Stomach (tissue), 9 donors: Measurements from ENCODE around the gene CSH1. TPM values are rescaled to one million over a fixed set of nuclear protein-coding genes. Genes with fewer than 3 reads are reported as not detected.
A peak's percentile ranks its signal among the peaks of the same experiment; 100 is the strongest.
"Not testable (repeated sequence)": the region's sequence is repeated elsewhere in the genome, so short reads cannot be mapped to it uniquely, and the experiment has no call there.

ENCODE experiments used
- DNase-seq, 2 donors: peaks; one replicate each; pipeline versions ENCODE4 v3.0.0 to v3.0.0-alpha.2; 2013 to 2019
- H3K27ac ChIP-seq, 5 donors: fragments of 200-600 bp in 4 of 5; sonication (generic) in 4 of 5; one replicate each; pipeline ENCODE4 v1.5.1; 2013 to 2019; ENCODE audit warnings: mild to moderate bottlenecking in 1 of 5, moderate library complexity in 1 of 5
- H3K27me3 ChIP-seq, 3 donors: fragments of 200-600 bp; sonication (generic); one replicate each; pipeline ENCODE4 v1.5.1; 2017 to 2019; ENCODE audit warnings: mixed run types in 1 of 3
- H3K36me3 ChIP-seq, 4 donors: fragments of 200-600 bp; sonication (generic); 1 replicate in 3 of 4; 2 replicates in 1 of 4; pipeline ENCODE4 v1.5.1; 2016 to 2019
- H3K4me1 ChIP-seq, 4 donors: fragments of 200-600 bp; sonication (generic); one replicate each; pipeline ENCODE4 v1.5.1; 2016 to 2019
- H3K4me3 ChIP-seq, 4 donors: fragments of 200-600 bp; sonication (generic) in 3 of 4; one replicate each; pipeline ENCODE4 v1.5.1; 2016 to 2019; ENCODE audit warnings: mild to moderate bottlenecking in 1 of 4
- H3K9me3 ChIP-seq, 4 donors: fragments of 200-600 bp; sonication (generic); one replicate each; pipeline ENCODE4 v1.5.1; 2016 to 2019
- CTCF ChIP-seq, 7 experiments: fragments of 450-650 bp in 4 of 7; fragments of 200-600 bp in 3 of 7; sonication (generic) in 3 of 7; IDR thresholded peaks; one replicate each; pipeline ENCODE4 v1.5.1; 2016 to 2019; ENCODE audit warnings: antibody characterized with exemption in 7 of 7, control low read depth in 2 of 7, mild to moderate bottlenecking in 1 of 7
- EP300 ChIP-seq: sonication (generic); formaldehyde crosslinking; IDR thresholded peaks from one replicate; pipeline ENCODE4 v1.6.1; 2017; ENCODE audit warnings: antibody characterized with exemption
- POLR2A ChIP-seq, 4 donors: fragments of 450-650 bp; IDR thresholded peaks; one replicate each; pipeline ENCODE4 v1.6.1; 2016; ENCODE audit warnings: antibody characterized with exemption in 4 of 4, control low read depth in 2 of 4, mild to moderate bottlenecking in 1 of 4, moderate library complexity in 1 of 4
- POLR2AphosphoS5 ChIP-seq, 3 donors: sonication (generic); formaldehyde crosslinking; IDR thresholded peaks; one replicate each; pipeline ENCODE4 v1.6.1; 2016; ENCODE audit warnings: antibody characterized with exemption in 3 of 3
- WGBS, 5 donors: extraction: QIAGEN DNeasy Blood & Tissue Kit in 3 of 5; methylation state at CpG; one replicate each; pipeline versions ENCODE4 v1.1.5 to v1.1.7; 2013 to 2018; 5-methylcytosine and 5-hydroxymethylcytosine counted together
- intact Hi-C: fragments of 100-400 bp; cut with DNase I; formaldehyde crosslinking; loops from one replicate; pipeline ENCODE4 v1.15.1; 2023; ENCODE audit warnings: low total_unique reads
- polyA plus RNA-seq, 3 donors: library from polyadenylated mRNA; stranded (reverse); fragments of 200-250 nt; gene quantifications; one replicate each; pipeline ENCODE4 v1.2.3, GENCODE V29; 2013
- total RNA-seq, 5 donors: library from RNA; depleted of rRNA; stranded (reverse); fragments of >200 nt; gene quantifications; one replicate each; pipeline versions ENCODE4 v1.1.0 to v1.2.3, GENCODE V29; 2014 to 2016
- donor health status: healthy with polysubstance abuse.
- donor health status: Bipolar disorder and iron deficiency.
- donor health status: healthy.

The CSH1 gene
- total and polyA plus RNA-seq, 8 donors, result not detected

GRCh38 chr17:63914471-63914870 is 18.1 kb upstream of the CSH1 start:
- no peak for TF ChIP-seq POLR2AphosphoS5 (IDR thresholded peaks at IDR 0.05)
- no peak for TF ChIP-seq EP300
- no peak for TF ChIP-seq POLR2A (IDR thresholded peaks at IDR 0.05)
- no peak for TF ChIP-seq CTCF (IDR thresholded peaks at IDR 0.05)
- DNase-seq, result no peak
- Histone ChIP-seq H3K4me1 (peaks cover 0 to 4% (median 0%) of the 10 kb centered on the region in 4 donors), H3K27ac (no peak overlapping the region), H3K4me3 (no peak overlapping the region), H3K9me3 (no peaks in the 10 kb centered on the region), H3K27me3 (peaks cover 0 to 39% (median 3%) of the 10 kb centered on the region in 3 donors), H3K36me3 (no peaks in the 10 kb centered on the region)
- WGBS, 5 donors, result 93 to 98% (median 96%) methylated on average over 7 of the region's 7 CpGs
- intact Hi-C loops, result loop anchor here (10.0 kb wide), 1 partner anchor 220 kb away; the partner anchor contains the start of gene ERN1

GRCh38 chr17:63911657-63912100 is 15.3 kb upstream of the CSH1 start:
- DNase-seq, result peak; percentile 40 to 70
- Histone ChIP-seq H3K9me3 (no peaks in the 10 kb centered on the region), H3K4me3 (no peak overlapping the region), H3K27me3 (peaks cover 0 to 20% (median 0%) of the 10 kb centered on the region in 3 donors), H3K4me1 (no peaks in the 10 kb centered on the region), H3K36me3 (no peaks in the 10 kb centered on the region), H3K27ac (no peak overlapping the region)
- TF ChIP-seq CTCF (IDR thresholded peaks at IDR 0.05) (peak in 5 of 7 experiments; percentile 21 to 96 (median 92)), POLR2A (IDR thresholded peaks at IDR 0.05) (no peak)
- WGBS, 5 donors, result 38 to 71% (median 45%) methylated on average over 5 to 8 of the region's 8 CpGs
- intact Hi-C loops, result loop anchor here (10.0 kb wide), 1 partner anchor 223 kb away; the partner anchor contains the start of gene ERN1

DNA sequence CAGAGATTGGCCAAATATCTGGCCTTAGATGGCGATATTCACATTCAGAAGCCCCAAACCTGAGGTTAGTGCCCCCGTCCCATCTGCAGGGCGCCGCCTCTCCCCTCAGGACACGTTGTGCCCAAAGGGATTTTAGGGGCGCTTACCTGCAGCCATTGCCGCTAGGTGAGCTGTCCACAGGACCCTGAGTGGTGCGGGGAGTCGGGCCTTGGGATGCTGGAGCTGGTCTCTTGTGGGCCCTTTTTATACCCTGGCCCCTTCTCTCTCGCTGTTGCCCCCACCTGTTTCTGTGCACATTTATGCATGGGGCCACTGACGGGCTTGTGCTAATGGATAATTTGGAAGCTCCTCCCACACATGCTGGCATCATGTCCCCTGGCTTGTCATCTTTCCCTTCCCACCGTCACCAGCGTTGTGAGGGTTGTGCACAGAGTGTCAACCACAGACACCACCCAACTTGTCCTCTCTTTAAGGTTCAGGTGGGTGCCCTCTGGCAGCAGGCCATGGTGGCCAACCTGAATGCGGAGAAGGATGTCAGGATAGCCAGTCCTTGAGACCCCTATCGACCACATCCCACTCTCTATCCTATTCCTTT is 14.8 kb upstream of the CSH1 start, which contains the start of gene CSHL1:
CSHL1 (minus strand) TSS at position 218 of the 595 bp plus-strand sequence; CDS start at position 156, 62 bp downstream.
- TF ChIP-seq POLR2A (IDR thresholded peaks at IDR 0.05), result no peak
- TF ChIP-seq CTCF (IDR thresholded peaks at IDR 0.05), result no peak
- no peak for TF ChIP-seq POLR2AphosphoS5 (IDR thresholded peaks at IDR 0.05)
- no peak for TF ChIP-seq EP300
- Histone ChIP-seq H3K36me3 (no peaks in the 10 kb centered on the region), H3K9me3 (no peaks in the 10 kb centered on the region), H3K27ac (no peak within 1 kb of the TSS), H3K4me1 (no peaks in the 10 kb centered on the region), H3K4me3 (no peak within 1 kb of the TSS), H3K27me3 (peaks cover 0 to 20% (median 0%) of the 10 kb centered on the region in 3 donors)
- DNase-seq, result no peak
- intact Hi-C loops, result loop anchor here (10.0 kb wide), 1 partner anchor 224 kb away; the partner anchor contains the start of gene ERN1
- 65 to 77% (median 72%) methylated on average over 14 to 15 of the region's 15 CpGs for WGBS, 5 donors

DNA sequence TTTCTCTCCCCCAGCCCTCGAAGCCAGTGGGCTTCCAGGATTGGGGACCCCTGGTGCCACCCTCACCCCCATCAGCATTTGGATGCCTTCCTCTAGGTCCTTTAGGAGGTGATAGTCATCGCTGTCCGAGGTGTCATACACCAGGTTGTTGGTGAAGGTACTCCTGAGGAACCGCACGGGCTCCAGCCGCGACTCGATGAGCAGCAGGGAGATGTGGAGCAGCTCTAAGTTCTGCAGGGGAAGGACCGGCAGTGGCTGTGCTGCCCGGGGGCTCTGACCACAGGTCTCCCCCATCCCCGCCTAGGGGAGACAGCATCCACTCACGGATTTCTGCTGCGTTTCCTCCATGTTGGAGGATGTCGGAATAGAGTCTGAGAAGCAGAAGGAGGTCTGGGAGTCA is 13.7 kb upstream of the CSH1 start:
- Histone ChIP-seq H3K4me1 (no peaks in the 10 kb centered on the region), H3K27me3 (peaks cover 0 to 20% (median 0%) of the 10 kb centered on the region in 3 donors), H3K27ac (no peak overlapping the region), H3K36me3 (no peaks in the 10 kb centered on the region), H3K4me3 (no peak overlapping the region), H3K9me3 (no peaks in the 10 kb centered on the region)
- DNase-seq, result no peak
- TF ChIP-seq POLR2A (IDR thresholded peaks at IDR 0.05), result no peak
- TF ChIP-seq POLR2AphosphoS5 (IDR thresholded peaks at IDR 0.05), result no peak
- no peak for TF ChIP-seq CTCF (IDR thresholded peaks at IDR 0.05)
- TF ChIP-seq EP300, result no peak
- intact Hi-C loops, result loop anchor here (10.0 kb wide), 1 partner anchor 225 kb away; the partner anchor contains the start of gene ERN1
- WGBS, 5 donors, result 73 to 82% (median 76%) methylated on average over 12 to 14 of the region's 14 CpGs

DNA sequence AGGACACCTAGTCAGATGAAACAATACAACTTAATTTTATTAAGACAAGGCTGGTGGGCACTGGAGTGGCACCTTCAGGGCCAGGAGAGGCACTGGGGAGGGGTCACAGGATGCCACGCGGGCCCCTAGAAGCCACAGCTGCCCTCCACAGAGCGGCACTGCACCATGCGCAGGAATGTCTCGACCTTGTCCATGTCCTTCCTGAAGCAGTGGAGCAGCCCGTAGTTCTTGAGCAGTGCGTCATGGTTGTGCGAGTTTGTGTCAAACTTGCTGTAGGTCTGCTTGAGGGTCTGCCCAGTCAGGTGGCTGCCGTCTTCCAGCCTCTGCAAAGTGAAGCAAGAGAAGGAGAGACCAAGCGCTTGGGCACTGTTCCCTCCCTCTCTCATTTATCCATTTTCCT is 13.2 kb upstream of the CSH1 start:
- 86 to 95% (median 89%) methylated on average over 7 to 10 of the region's 10 CpGs for WGBS, 5 donors
- H3K36me3 ChIP-seq, intact Hi-C loops, H3K27ac ChIP-seq, DNase-seq, H3K4me3 ChIP-seq, H3K4me1 ChIP-seq, H3K9me3 ChIP-seq: not testable (repeated sequence)
- H3K27me3 ChIP-seq, result peaks cover 0 to 20% (median 0%) of the 10 kb centered on the region in 3 donors

DNA sequence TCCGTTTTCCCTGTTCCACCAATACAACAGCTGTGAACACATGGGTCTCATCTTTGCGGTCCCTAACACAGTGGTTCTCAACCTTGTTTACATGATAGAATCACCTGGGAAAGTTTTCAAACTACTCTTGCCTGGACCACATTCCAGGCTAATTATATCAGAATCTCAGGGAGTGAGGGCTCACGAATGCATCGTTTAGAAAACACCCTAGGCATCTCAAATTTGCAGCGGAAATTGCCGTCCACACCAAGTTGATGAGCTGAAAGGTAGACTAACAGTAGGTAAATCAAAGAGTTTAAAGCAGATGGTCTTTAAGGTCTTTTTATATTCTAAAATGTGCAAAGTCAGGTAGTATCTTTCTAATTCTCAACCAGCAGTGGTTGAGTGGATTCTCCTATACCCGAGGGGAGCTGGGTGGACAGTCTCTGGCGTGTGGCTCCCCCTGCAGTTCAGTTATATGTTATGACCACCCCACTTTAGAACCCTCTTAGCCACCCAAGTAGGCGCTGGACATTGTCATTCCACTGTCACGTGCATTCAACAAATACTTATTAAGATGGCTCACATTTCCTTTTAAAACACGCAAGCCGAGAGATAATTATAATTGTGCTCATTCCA is 10.9 kb upstream of the CSH1 start:
- 43 to 58% (median 54%) methylated on average over 10 to 12 of the region's 12 CpGs for WGBS, 5 donors
- H3K4me1 ChIP-seq, H3K27ac ChIP-seq, DNase-seq, H3K9me3 ChIP-seq, H3K4me3 ChIP-seq, intact Hi-C loops, H3K36me3 ChIP-seq: not testable (repeated sequence)
- H3K27me3 ChIP-seq, result peaks cover 0 to 20% (median 0%) of the 10 kb centered on the region in 3 donors

- H3K27ac ChIP-seq, H3K9me3 ChIP-seq, H3K4me1 ChIP-seq, H3K36me3 ChIP-seq, intact Hi-C loops, H3K27me3 ChIP-seq, H3K4me3 ChIP-seq, DNase-seq: not testable (repeated sequence)
- 84 to 93% (median 90%) methylated on average over 8 of the region's 8 CpGs for WGBS, 5 donors
These were observed 8.4 kb upstream of the CSH1 start for GRCh38 chr17:63904796-63905195.
